GM19463 (cell line): Measurements from ENCODE around the gene BRD9.

Experiments used
- ATAC-seq: cut with Tn5 transposase; IDR thresholded peaks from one replicate; pipeline ENCODE4 v1.9.1; 2021; ENCODE audit warnings: mild to moderate bottlenecking, moderate library complexity; ENCODE audit not compliant: unreplicated experiment

Gene BRD9

GRCh38 chr5:905139-905642 is 12.6 kb upstream of the BRD9 start:
- no peak for ATAC-seq

GRCh38 chr5:903756-904096 is 11.1 kb upstream of the BRD9 start:
- no peak for ATAC-seq

GRCh38 chr5:902129-902916 is 9.7 kb upstream of the BRD9 start:
- no peak for ATAC-seq

GRCh38 chr5:900781-901180 is 8.2 kb upstream of the BRD9 start:
- ATAC-seq, result no peak

GRCh38 chr5:893711-894110 is 1.1 kb upstream of the BRD9 start:
- no peak for ATAC-seq

GRCh38 chr5:893137-893506 is 521 bp upstream of the BRD9 start:
- ATAC-seq, result peak; percentile 13

- no peak for ATAC-seq
Observed at GRCh38 chr5:891837-892393, 686 bp downstream of the BRD9 start.

GRCh38 chr5:891117-891836 is 1.3 kb downstream of the BRD9 start:
- ATAC-seq, result no peak

GRCh38 chr5:889075-889710 is 3.4 kb downstream of the BRD9 start:
- no peak for ATAC-seq

- ATAC-seq, result no peak
Observed at GRCh38 chr5:888638-889035, 4.0 kb downstream of the BRD9 start.

GRCh38 chr5:887947-888637 is 4.5 kb downstream of the BRD9 start:
- no peak for ATAC-seq

- no peak for ATAC-seq
Observed at GRCh38 chr5:886716-887325, 5.8 kb downstream of the BRD9 start.

- ATAC-seq, result no peak
Observed at GRCh38 chr5:886036-886435, 6.6 kb downstream of the BRD9 start.

- no peak for ATAC-seq
Observed at GRCh38 chr5:885529-885928, 7.1 kb downstream of the BRD9 start.

- no peak for ATAC-seq
Observed at GRCh38 chr5:885127-885442, 7.5 kb downstream of the BRD9 start.

GRCh38 chr5:884345-885126 is 8.1 kb downstream of the BRD9 start:
- no peak for ATAC-seq

- no peak for ATAC-seq
Observed at GRCh38 chr5:883475-884181, 9.0 kb downstream of the BRD9 start.

- ATAC-seq, result no peak
Observed at GRCh38 chr5:882253-883183, 10.1 kb downstream of the BRD9 start.
